ENCODE results near the gene VDAC1.
A peak's percentile ranks its signal among the peaks of the same experiment; 100 is the strongest.

DNA sequence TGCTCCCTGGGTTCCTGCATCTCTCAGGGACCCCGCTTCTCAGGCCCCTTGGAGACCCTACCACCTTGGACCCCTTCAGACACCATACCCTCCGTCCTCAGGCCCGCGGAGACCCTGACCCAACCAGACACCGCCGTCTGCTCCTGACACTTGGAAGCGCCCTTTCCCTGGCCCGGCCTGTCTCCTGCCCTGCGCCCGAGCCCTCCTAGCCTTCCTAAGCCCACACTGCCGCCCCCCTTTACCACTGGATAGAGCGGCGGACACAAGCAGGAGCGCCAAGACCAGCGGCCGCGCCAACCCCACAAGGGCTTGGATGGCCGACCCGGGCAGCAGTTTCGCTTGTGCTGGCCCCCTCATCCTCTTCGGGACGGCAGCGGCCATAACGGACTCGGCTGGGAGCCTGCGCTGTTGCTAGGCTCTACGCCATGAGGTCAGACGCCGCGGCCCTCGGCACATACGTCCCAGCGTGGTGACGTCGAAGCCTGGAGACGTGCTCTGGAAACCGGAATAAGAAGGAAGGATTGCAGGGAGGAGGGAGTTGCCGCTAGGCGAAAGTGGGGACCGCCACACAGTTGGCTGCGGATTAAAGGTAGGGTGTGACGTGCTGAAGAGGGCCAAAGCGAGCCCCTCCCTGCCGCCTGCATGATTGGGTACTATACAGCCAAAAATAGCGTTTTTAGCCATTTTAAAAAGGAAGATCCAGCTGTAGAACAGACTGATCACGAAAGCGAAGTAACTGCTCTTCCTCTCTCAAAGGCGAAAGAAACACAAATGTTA, 36.4 kb downstream of the VDAC1 start, which contains the start of gene C5orf15:
- TF ChIP-seq, protein P1, sequence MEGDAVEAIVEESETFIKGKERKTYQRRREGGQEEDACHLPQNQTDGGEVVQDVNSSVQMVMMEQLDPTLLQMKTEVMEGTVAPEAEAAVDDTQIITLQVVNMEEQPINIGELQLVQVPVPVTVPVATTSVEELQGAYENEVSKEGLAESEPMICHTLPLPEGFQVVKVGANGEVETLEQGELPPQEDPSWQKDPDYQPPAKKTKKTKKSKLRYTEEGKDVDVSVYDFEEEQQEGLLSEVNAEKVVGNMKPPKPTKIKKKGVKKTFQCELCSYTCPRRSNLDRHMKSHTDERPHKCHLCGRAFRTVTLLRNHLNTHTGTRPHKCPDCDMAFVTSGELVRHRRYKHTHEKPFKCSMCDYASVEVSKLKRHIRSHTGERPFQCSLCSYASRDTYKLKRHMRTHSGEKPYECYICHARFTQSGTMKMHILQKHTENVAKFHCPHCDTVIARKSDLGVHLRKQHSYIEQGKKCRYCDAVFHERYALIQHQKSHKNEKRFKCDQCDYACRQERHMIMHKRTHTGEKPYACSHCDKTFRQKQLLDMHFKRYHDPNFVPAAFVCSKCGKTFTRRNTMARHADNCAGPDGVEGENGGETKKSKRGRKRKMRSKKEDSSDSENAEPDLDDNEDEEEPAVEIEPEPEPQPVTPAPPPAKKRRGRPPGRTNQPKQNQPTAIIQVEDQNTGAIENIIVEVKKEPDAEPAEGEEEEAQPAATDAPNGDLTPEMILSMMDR (IDR thresholded peaks at IDR 0.05), result peak in 5 of 7 experiments; percentile 14 to 59 (median 48)
- peak; percentile 50 to 85 (median 82) for TF ChIP-seq POLR2A (IDR thresholded peaks at IDR 0.05)

Measured in body of pancreas (tissue), 4 donors.